Breast epithelium (tissue), 3 donors: ENCODE results near the gene TBC1D2B.

Experiments
- POLR2A ChIP-seq: fragments of 450-650 bp; IDR thresholded peaks from one replicate; pipeline ENCODE4 v1.6.1; 2016; ENCODE audit warnings: antibody characterized with exemption, mild to moderate bottlenecking, moderate library complexity
- POLR2AphosphoS5 ChIP-seq, 3 donors: sonication (generic); formaldehyde crosslinking; IDR thresholded peaks; one replicate each; pipeline ENCODE4 v1.6.1; 2017; ENCODE audit warnings: antibody characterized with exemption in 3 of 3
- TF ChIP-seq, protein P1 (sequence below), 3 donors: fragments of 450-650 bp; IDR thresholded peaks; one replicate each; pipeline ENCODE4 v1.5.1; 2016 to 2017; ENCODE audit warnings: antibody characterized with exemption in 3 of 3, mild to moderate bottlenecking in 3 of 3, moderate library complexity in 3 of 3

DNA sequence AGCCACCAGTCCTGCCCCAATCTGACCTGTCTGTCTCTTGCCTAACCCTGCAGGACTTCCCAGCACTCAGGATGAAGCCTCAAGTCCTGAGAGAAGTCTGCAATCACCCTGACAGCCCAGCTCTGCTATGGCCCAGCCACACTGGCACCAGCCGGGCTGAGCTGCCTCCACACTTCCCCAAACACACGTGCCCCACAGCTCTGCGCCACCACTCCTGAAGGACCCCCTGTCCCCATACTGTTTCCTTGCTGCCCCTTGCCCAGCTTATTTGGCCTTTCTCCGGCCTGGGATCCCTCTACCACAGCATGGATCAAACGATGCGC is 76.6 kb downstream of the TBC1D2B start:
- TF ChIP-seq, protein P1, sequence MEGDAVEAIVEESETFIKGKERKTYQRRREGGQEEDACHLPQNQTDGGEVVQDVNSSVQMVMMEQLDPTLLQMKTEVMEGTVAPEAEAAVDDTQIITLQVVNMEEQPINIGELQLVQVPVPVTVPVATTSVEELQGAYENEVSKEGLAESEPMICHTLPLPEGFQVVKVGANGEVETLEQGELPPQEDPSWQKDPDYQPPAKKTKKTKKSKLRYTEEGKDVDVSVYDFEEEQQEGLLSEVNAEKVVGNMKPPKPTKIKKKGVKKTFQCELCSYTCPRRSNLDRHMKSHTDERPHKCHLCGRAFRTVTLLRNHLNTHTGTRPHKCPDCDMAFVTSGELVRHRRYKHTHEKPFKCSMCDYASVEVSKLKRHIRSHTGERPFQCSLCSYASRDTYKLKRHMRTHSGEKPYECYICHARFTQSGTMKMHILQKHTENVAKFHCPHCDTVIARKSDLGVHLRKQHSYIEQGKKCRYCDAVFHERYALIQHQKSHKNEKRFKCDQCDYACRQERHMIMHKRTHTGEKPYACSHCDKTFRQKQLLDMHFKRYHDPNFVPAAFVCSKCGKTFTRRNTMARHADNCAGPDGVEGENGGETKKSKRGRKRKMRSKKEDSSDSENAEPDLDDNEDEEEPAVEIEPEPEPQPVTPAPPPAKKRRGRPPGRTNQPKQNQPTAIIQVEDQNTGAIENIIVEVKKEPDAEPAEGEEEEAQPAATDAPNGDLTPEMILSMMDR (IDR thresholded peaks at IDR 0.05) = no peak
- TF ChIP-seq POLR2A (no peak), POLR2AphosphoS5 (IDR thresholded peaks at IDR 0.05) (no peak)
